Transverse colon (tissue), 4 donors: Measurements from ENCODE around the gene RAB13. TPM values are rescaled to one million over a fixed set of nuclear protein-coding genes. Genes with fewer than 3 reads are reported as not detected.

Experiments
- DNase-seq: peaks from one replicate; pipeline ENCODE4 v3.0.0-alpha.2; 2019
- H3K27ac ChIP-seq, 4 donors: fragments of 200-600 bp; sonication (generic); 2 replicates each; pipeline ENCODE4 v1.5.1; 2016 to 2018; ENCODE audit warnings: inconsistent platforms in 4 of 4
- H3K27me3 ChIP-seq: fragments of 200-600 bp; sonication (generic); 2 replicates; pipeline ENCODE4 v1.5.1; 2017; ENCODE audit warnings: inconsistent platforms
- H3K36me3 ChIP-seq, 4 donors: fragments of 200-600 bp; sonication (generic); 2 replicates each; pipeline ENCODE4 v1.5.1; 2017 to 2019; ENCODE audit warnings: inconsistent platforms in 4 of 4
- H3K4me1 ChIP-seq, 4 donors: fragments of 200-600 bp; sonication (generic); 2 replicates each; pipeline ENCODE4 v1.5.1; 2017 to 2020; ENCODE audit warnings: inconsistent platforms in 4 of 4
- H3K4me3 ChIP-seq, 4 donors: fragments of 200-600 bp; sonication (generic); 1 replicate in 1 of 4; 2 replicates in 3 of 4; pipeline versions ENCODE4 v1.5.1 to v1.6.1; 2017 to 2019; ENCODE audit warnings: inconsistent platforms in 4 of 4
- H3K9me3 ChIP-seq, 2 donors: fragments of 200-600 bp; sonication (generic); 2 replicates each; pipeline ENCODE4 v1.5.1; 2017 to 2019; ENCODE audit warnings: inconsistent platforms in 2 of 2
- EP300 ChIP-seq: sonication (generic); formaldehyde crosslinking; IDR thresholded peaks from one replicate; pipeline ENCODE4 v1.6.1; 2017; ENCODE audit warnings: antibody characterized with exemption, low read depth
- POLR2A ChIP-seq: fragments of 450-650 bp; IDR thresholded peaks from one replicate; pipeline ENCODE4 v1.6.1; 2016; ENCODE audit warnings: antibody characterized with exemption, mild to moderate bottlenecking, moderate library complexity
- POLR2AphosphoS5 ChIP-seq, 3 donors: sonication (generic); formaldehyde crosslinking; IDR thresholded peaks; one replicate each; pipeline ENCODE4 v1.6.1; 2016; ENCODE audit warnings: antibody characterized with exemption in 3 of 3
- WGBS, 2 donors: methylation state at CpG; one replicate each; pipeline ENCODE4 v1.1.5; 2018; ENCODE audit warnings: low coverage in 1 of 2; 5-methylcytosine and 5-hydroxymethylcytosine counted together
- in situ Hi-C, 4 donors: fragments of 200-750 bp; cut with MboI; loops; one replicate each; pipeline versions ENCODE4 v1.15.0 to v1.15.1; 2017; ENCODE audit warnings: low sequenced_read_pairs in 3 of 4, low pct_ligation_motif_present in 1 of 4, low pct_unique_long_range_greater_than_20kb in 1 of 4
- intact Hi-C: fragments of 100-400 bp; cut with DNase I; formaldehyde crosslinking; loops from one replicate; pipeline ENCODE4 v1.15.1; 2023; ENCODE audit warnings: low total_unique reads
- total RNA-seq, 4 donors: library from RNA; depleted of rRNA; stranded (reverse); fragments of >200 nt; gene quantifications; one replicate each; pipeline ENCODE4 v1.1.0, GENCODE V29; 2016
- TF ChIP-seq, protein P1 (sequence below), 5 experiments: fragments of 200-600 bp in 3 of 5; fragments of 450-650 bp in 2 of 5; sonication (generic) in 3 of 5; IDR thresholded peaks; 1 replicate in 2 of 5; 2 replicates in 3 of 5; pipeline ENCODE4 v1.5.1; 2016 to 2017; ENCODE audit warnings: antibody characterized with exemption in 5 of 5, inconsistent platforms in 3 of 5, mild to moderate bottlenecking in 2 of 5, moderate library complexity in 1 of 5

Gene RAB13
- total RNA-seq, 4 donors from 2014 or later = 4.0 to 27.9 (median 15.4) TPM

DNA sequence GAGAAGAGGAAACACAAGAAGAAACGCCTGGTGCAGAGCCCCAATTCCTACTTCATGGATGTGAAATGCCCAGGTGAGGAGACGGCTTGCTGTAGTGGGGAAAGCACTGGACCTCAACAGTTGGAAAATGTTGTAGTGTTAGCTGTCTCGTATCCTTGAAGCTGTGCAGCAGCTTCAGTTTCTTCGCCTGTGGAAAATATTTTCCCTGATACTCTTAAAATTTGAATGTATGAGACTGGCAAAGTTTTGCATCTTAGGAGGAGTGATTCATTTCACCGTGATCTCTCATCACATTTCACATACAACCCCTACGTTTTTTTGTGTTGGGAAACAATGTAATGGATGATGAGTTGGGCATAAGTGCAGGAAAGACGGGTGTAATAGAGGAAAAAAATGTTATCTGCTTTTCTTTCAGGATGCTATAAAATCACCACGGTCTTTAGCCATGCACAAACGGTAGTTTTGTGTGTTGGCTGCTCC is 5.1 kb upstream of the RAB13 start:
- Histone ChIP-seq H3K4me1 (peaks cover 5 to 41% (median 20%) of the 10 kb centered on the region in 4 donors), H3K9me3 (no peaks in the 10 kb centered on the region), H3K36me3 (peaks cover 0 to 19% (median 8%) of the 10 kb centered on the region in 4 donors), H3K27ac (peak overlapping the region; percentile 94 to 97 (median 94)), H3K27me3 (no peaks in the 10 kb centered on the region), H3K4me3 (peak overlapping the region; percentile 74 to 95 (median 80))
- DNase-seq = no peak
- TF ChIP-seq EP300 = no peak
- no peak for TF ChIP-seq POLR2A
- TF ChIP-seq POLR2AphosphoS5 (IDR thresholded peaks at IDR 0.05) = no peak
- TF ChIP-seq, protein P1, sequence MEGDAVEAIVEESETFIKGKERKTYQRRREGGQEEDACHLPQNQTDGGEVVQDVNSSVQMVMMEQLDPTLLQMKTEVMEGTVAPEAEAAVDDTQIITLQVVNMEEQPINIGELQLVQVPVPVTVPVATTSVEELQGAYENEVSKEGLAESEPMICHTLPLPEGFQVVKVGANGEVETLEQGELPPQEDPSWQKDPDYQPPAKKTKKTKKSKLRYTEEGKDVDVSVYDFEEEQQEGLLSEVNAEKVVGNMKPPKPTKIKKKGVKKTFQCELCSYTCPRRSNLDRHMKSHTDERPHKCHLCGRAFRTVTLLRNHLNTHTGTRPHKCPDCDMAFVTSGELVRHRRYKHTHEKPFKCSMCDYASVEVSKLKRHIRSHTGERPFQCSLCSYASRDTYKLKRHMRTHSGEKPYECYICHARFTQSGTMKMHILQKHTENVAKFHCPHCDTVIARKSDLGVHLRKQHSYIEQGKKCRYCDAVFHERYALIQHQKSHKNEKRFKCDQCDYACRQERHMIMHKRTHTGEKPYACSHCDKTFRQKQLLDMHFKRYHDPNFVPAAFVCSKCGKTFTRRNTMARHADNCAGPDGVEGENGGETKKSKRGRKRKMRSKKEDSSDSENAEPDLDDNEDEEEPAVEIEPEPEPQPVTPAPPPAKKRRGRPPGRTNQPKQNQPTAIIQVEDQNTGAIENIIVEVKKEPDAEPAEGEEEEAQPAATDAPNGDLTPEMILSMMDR (IDR thresholded peaks at IDR 0.05) = no peak
- in situ Hi-C loops (loop anchor here (10.0 to 25.0 kb wide), 5 partner anchors 196 to 479 kb away; partner anchors contain the start of genes ILF2 (in 1 of the 4), NPR1 (in 1 of the 4), S100A3 (in 1 of the 4) and S100A4 (in 1 of the 4)), intact Hi-C loops (no loop called here)
- WGBS, 2 donors = 5 to 6% methylated on average over 8 to 9 of the region's 9 CpGs

DNA sequence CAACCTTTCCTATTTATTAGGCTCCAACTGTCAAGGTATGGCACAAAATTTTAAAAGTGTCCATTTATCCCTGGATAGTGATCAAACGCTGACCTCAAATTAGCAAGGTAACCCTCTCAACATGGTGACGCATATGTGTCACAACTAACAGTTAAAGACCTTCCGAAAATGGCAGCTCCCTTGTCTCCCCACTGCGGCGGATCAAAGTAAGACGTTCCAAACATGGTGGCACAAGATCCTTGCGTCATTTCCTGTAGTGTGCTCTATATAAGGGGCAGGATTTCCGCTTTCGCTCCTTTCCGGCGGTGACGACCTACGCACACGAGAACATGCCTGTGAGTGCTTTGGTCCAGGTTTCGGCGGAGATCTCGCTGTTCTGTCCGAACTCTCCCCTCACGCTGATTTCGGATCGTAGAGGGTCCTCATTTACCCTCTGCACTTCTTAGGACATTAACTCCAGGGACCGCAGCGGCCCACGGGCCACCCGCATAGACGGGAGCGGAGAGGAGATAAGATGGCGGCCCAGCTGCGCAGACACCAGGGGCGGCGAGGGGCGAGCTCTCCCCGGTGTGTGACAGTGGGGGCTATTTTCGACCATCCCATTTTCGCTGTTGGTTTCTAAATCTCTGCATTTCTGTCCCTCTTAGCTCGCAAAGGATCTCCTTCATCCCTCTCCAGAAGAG is 4.5 kb upstream of the RAB13 start, which contains the start of gene RPS27:
Gene RPS27, plus strand, starts transcription at position 295 of the 683 bp plus-strand sequence. Its CDS starts 35 bp downstream, at position 330.
- in situ Hi-C loops = loop anchor here (10.0 to 25.0 kb wide), 5 partner anchors 196 to 478 kb away; partner anchors contain the start of genes ILF2 (in 1 of the 4), NPR1 (in 1 of the 4), S100A3 (in 1 of the 4) and S100A4 (in 1 of the 4)
- DNase-seq = peak; percentile 92

DNA sequence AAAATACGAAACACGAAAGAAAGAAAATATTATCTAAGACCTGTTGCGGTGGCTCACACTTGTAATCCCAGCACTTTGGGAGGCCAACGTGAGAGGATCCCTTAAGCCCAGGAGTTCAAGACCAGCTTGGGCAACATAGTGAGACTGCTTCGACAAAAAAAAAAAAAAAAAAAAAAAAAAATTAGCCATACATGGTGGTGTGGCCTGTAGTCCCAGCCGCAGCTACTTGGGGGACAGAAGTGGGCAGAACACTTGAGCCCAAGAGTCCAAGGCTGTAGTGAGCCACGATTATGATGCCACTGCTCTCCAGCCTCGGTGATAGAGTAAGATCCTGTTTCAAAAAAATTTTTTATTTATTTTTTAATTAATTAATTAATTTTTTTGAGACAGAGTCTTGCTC is 1.5 kb upstream of the RAB13 start:
- Histone ChIP-seq H3K9me3 (no peaks in the 10 kb centered on the region), H3K4me3 (no peak overlapping the region), H3K27me3 (no peaks in the 10 kb centered on the region), H3K36me3 (peaks cover 0 to 10% (median 1%) of the 10 kb centered on the region in 4 donors), H3K4me1 (peaks cover 5 to 48% (median 26%) of the 10 kb centered on the region in 4 donors), H3K27ac (peak overlapping the region; percentile 86 to 96 (median 86))
- TF ChIP-seq, protein P1 (IDR thresholded peaks at IDR 0.05) = no peak
- TF ChIP-seq POLR2AphosphoS5 (IDR thresholded peaks at IDR 0.05) = no peak
- DNase-seq = no peak
- in situ Hi-C loops (loop anchor here (10.0 to 25.0 kb wide), 7 partner anchors 173 to 475 kb away; partner anchors contain the start of genes ILF2 (in 2 of the 4), NPR1 (in 2 of the 4), S100A3 (in 1 of the 4) and S100A4 (in 1 of the 4)), intact Hi-C loops (loop anchor here (10.0 kb wide), 1 partner anchor 313 kb away; the partner anchor contains the start of genes ILF2 and NPR1)
- 83 to 87% methylated on average over 8 of the region's 8 CpGs for WGBS, 2 donors

More for the DNA sequence above, 4.5 kb upstream of the RAB13 start, which contains the start of gene RPS27:
- Histone ChIP-seq H3K9me3 (no peaks in the 10 kb centered on the region), H3K27ac (peak within 1 kb of the TSS; percentile 94 to 97 (median 94)), H3K4me3 (peak within 1 kb of the TSS; percentile 74 to 95 (median 80)), H3K27me3 (no peaks in the 10 kb centered on the region), H3K4me1 (peaks cover 5 to 43% (median 22%) of the 10 kb centered on the region in 4 donors), H3K36me3 (peaks cover 0 to 19% (median 8%) of the 10 kb centered on the region in 4 donors)
- 0 to 1% methylated on average over 1 to 36 of the region's 36 CpGs for WGBS, 2 donors
- TF ChIP-seq POLR2AphosphoS5 (IDR thresholded peaks at IDR 0.05) = peak; percentile 100
- TF ChIP-seq, protein P1 (IDR thresholded peaks at IDR 0.05) = peak in 2 of 5 experiments; percentile 5 to 31
- TF ChIP-seq EP300 = peak; percentile 50
- peak; percentile 100 for TF ChIP-seq POLR2A
- intact Hi-C loops = no loop called here
